ENCODE data around the gene WDPCP.

The WDPCP gene

DNA sequence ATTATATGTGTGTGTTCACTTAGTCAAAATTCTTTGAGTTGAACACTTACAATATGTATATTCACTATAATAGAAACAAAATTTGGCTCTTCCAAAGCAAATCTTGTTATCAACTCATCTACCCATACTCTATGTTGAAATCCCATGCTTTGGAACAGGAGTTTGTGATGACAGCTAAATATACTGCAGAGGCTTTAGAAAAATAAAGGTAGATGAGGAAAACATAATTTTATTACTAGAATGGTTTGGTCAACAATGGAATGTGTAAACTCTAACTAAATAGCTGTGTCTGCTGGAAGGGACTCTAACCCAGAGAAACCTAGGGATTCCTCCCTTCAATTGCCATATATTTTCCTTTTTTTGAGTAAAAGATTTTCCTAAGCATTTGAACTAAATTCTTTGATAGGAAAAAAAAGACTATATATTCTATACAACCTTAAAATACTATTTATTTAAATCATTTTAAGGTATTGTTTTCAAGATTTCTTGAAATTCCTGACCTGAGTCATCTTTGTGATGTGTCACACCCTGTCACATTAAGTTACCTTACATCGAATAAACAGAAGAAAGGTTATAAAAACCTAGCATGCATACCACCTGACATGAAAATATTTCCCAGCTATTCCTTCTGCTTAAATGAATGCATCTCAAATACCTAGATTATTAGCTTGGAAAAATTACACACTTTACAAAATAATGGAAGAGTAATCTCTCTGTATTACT is 362.2 kb downstream of the WDPCP start:
- no peaks in the 10 kb centered on the region for H3K9me3 ChIP-seq (ENCODE audit: control insufficient read depth in 2 of 2, low read length in 2 of 2)

DNA sequence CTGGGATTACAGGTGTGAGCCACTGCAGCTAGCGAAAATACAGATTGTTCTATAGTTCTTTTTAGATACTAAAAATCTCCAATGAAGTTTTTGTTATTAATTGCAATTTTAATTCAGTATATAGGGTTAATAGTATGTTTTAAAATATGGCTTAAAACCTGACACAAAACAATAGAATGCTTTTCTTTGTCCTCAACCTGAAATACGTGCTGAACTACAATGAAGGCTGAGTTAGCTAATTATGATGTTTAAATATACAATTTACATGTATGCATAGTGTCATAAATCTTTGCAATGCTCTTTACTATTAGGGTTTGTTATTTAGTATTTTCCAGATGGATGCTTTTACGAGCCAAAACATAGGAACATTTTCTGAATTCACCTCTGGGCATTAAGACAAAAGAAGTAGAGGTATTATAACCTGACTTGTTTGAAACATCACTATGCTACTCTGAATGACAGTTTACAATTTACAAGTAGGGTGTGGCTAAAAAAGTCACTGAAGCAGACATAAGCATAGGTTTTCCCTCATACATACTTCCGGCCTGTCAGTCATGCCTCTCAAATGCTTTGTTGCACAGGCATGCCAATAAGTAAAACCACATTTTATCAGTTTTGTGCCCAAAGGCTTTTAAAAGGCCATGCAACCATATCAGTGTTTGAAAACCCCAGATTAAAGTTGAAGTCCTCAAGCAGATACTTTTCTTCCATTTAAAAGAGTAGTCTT is 369.3 kb downstream of the WDPCP start:
- Histone ChIP-seq H3K27me3 (ENCODE audit: control insufficient read depth in 2 of 2, insufficient read depth in 2 of 2, low read length in 2 of 2) (no peaks in the 10 kb centered on the region), H3K27ac (ENCODE audit: low read depth in 2 of 2, low read length in 2 of 2) (no peak overlapping the region), H3K36me3 (ENCODE audit: control insufficient read depth in 2 of 2, insufficient read depth in 2 of 2, low read length in 2 of 2) (no peaks in the 10 kb centered on the region), H3K4me1 (ENCODE audit: control insufficient read depth in 2 of 2, insufficient read depth in 2 of 2, low read length in 2 of 2) (no peaks in the 10 kb centered on the region), H3K9me3 (ENCODE audit: control insufficient read depth in 2 of 2, low read length in 2 of 2) (no peaks in the 10 kb centered on the region), H3K4me3 (ENCODE audit: low read length in 2 of 2) (no peak overlapping the region), H3K9ac (ENCODE audit: low read depth in 1 of 2, low read length in 2 of 2) (no peak overlapping the region)

More for the DNA sequence above, 362.2 kb downstream of the WDPCP start:
- Histone ChIP-seq H3K4me1 (ENCODE audit: control insufficient read depth in 2 of 2, insufficient read depth in 2 of 2, low read length in 2 of 2) (no peaks in the 10 kb centered on the region), H3K9ac (ENCODE audit: low read depth in 1 of 2, low read length in 2 of 2) (no peak overlapping the region), H3K36me3 (ENCODE audit: control insufficient read depth in 2 of 2, insufficient read depth in 2 of 2, low read length in 2 of 2) (no peaks in the 10 kb centered on the region), H3K27ac (ENCODE audit: low read depth in 2 of 2, low read length in 2 of 2) (no peak overlapping the region), H3K27me3 (ENCODE audit: control insufficient read depth in 2 of 2, insufficient read depth in 2 of 2, low read length in 2 of 2) (no peaks in the 10 kb centered on the region), H3K4me3 (ENCODE audit: low read length in 2 of 2) (no peak overlapping the region)

GRCh38 chr2:63195310-63195709 is 393.0 kb downstream of the WDPCP start:
- H3K9me3 ChIP-seq (ENCODE audit: control insufficient read depth in 2 of 2, low read length in 2 of 2) = no peaks in the 10 kb centered on the region
- H3K4me1 ChIP-seq (ENCODE audit: control insufficient read depth in 2 of 2, insufficient read depth in 2 of 2, low read length in 2 of 2) = no peaks in the 10 kb centered on the region
- H3K27ac ChIP-seq (ENCODE audit: low read depth in 2 of 2, low read length in 2 of 2) = no peak overlapping the region
- H3K4me3 ChIP-seq (ENCODE audit: low read length in 2 of 2) = no peak overlapping the region
- no peak overlapping the region for H3K9ac ChIP-seq (ENCODE audit: low read depth in 1 of 2, low read length in 2 of 2)
- no peaks in the 10 kb centered on the region for H3K27me3 ChIP-seq (ENCODE audit: control insufficient read depth in 2 of 2, insufficient read depth in 2 of 2, low read length in 2 of 2)
- no peaks in the 10 kb centered on the region for H3K36me3 ChIP-seq (ENCODE audit: control insufficient read depth in 2 of 2, insufficient read depth in 2 of 2, low read length in 2 of 2)

- H3K4me1 ChIP-seq (ENCODE audit: control insufficient read depth in 2 of 2, insufficient read depth in 2 of 2, low read length in 2 of 2) = no peaks in the 10 kb centered on the region
- no peak overlapping the region for H3K9ac ChIP-seq (ENCODE audit: low read depth in 1 of 2, low read length in 2 of 2)
- no peak overlapping the region for H3K4me3 ChIP-seq (ENCODE audit: low read length in 2 of 2)
- H3K36me3 ChIP-seq (ENCODE audit: control insufficient read depth in 2 of 2, insufficient read depth in 2 of 2, low read length in 2 of 2) = no peaks in the 10 kb centered on the region
- H3K27ac ChIP-seq (ENCODE audit: low read depth in 2 of 2, low read length in 2 of 2) = no peak overlapping the region
- H3K9me3 ChIP-seq (ENCODE audit: control insufficient read depth in 2 of 2, low read length in 2 of 2) = no peaks in the 10 kb centered on the region
- H3K27me3 ChIP-seq (ENCODE audit: control insufficient read depth in 2 of 2, insufficient read depth in 2 of 2, low read length in 2 of 2) = no peaks in the 10 kb centered on the region
These were observed 394.1 kb downstream of the WDPCP start for GRCh38 chr2:63194175-63194574.

- Histone ChIP-seq H3K36me3 (ENCODE audit: control insufficient read depth in 2 of 2, insufficient read depth in 2 of 2, low read length in 2 of 2) (no peaks in the 10 kb centered on the region), H3K4me3 (ENCODE audit: low read length in 2 of 2) (no peak overlapping the region), H3K9me3 (ENCODE audit: control insufficient read depth in 2 of 2, low read length in 2 of 2) (no peaks in the 10 kb centered on the region), H3K4me1 (ENCODE audit: control insufficient read depth in 2 of 2, insufficient read depth in 2 of 2, low read length in 2 of 2) (no peaks in the 10 kb centered on the region), H3K27ac (ENCODE audit: low read depth in 2 of 2, low read length in 2 of 2) (no peak overlapping the region), H3K27me3 (ENCODE audit: control insufficient read depth in 2 of 2, insufficient read depth in 2 of 2, low read length in 2 of 2) (no peaks in the 10 kb centered on the region), H3K9ac (ENCODE audit: low read depth in 1 of 2, low read length in 2 of 2) (no peak overlapping the region)
These were observed 395.1 kb downstream of the WDPCP start for GRCh38 chr2:63192889-63193774.

DNA sequence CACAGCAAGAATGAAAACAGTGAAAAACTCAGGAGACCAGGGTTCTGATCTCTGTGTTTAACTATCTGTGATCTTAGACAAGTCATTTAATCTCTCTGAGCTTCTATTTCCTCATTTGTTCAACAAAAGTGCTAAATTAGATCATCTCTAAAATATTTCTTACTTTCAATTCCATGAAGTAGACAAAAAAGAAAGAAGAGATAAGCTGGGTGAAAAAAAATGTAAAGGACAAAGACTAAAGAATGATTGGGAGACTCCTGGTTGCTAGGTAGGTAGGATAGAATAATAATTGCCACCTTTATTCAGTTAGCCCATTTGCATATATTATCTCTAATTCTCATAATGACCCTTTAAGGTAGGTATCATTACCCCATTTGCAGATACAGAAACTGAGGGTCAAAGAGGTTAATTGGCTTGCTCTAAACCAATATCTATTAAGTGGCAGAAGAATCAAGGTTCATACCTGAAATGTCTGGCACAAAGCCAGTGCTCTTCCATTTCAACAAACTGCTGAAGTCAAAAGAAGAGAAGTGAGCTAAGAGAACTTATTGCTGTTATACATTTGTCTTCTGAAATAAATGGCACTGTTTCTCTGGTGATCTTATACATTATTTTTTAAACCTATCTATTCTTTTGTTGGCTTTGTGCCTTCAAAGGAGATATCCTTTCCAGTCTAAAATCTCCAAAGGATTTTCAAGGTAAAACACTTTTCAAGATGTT is 395.9 kb downstream of the WDPCP start:
- no peak overlapping the region for H3K4me3 ChIP-seq (ENCODE audit: low read length in 2 of 2)
- no peaks in the 10 kb centered on the region for H3K4me1 ChIP-seq (ENCODE audit: control insufficient read depth in 2 of 2, insufficient read depth in 2 of 2, low read length in 2 of 2)

GRCh38 chr2:63189026-63189425 is 399.3 kb downstream of the WDPCP start:
- Histone ChIP-seq H3K9ac (ENCODE audit: low read depth in 1 of 2, low read length in 2 of 2) (no peak overlapping the region), H3K27ac (ENCODE audit: low read depth in 2 of 2, low read length in 2 of 2) (no peak overlapping the region), H3K4me1 (ENCODE audit: control insufficient read depth in 2 of 2, insufficient read depth in 2 of 2, low read length in 2 of 2) (no peaks in the 10 kb centered on the region), H3K9me3 (ENCODE audit: control insufficient read depth in 2 of 2, low read length in 2 of 2) (peaks cover 0 to 3% of the 10 kb centered on the region in 2 donors), H3K27me3 (ENCODE audit: control insufficient read depth in 2 of 2, insufficient read depth in 2 of 2, low read length in 2 of 2) (no peaks in the 10 kb centered on the region), H3K4me3 (ENCODE audit: low read length in 2 of 2) (no peak overlapping the region), H3K36me3 (ENCODE audit: control insufficient read depth in 2 of 2, insufficient read depth in 2 of 2, low read length in 2 of 2) (no peaks in the 10 kb centered on the region)

More for the DNA sequence above, 395.9 kb downstream of the WDPCP start:
- Histone ChIP-seq H3K36me3 (ENCODE audit: control insufficient read depth in 2 of 2, insufficient read depth in 2 of 2, low read length in 2 of 2) (no peaks in the 10 kb centered on the region), H3K9me3 (ENCODE audit: control insufficient read depth in 2 of 2, low read length in 2 of 2) (no peaks in the 10 kb centered on the region), H3K9ac (ENCODE audit: low read depth in 1 of 2, low read length in 2 of 2) (no peak overlapping the region), H3K27me3 (ENCODE audit: control insufficient read depth in 2 of 2, insufficient read depth in 2 of 2, low read length in 2 of 2) (no peaks in the 10 kb centered on the region), H3K27ac (ENCODE audit: low read depth in 2 of 2, low read length in 2 of 2) (no peak overlapping the region)

DNA sequence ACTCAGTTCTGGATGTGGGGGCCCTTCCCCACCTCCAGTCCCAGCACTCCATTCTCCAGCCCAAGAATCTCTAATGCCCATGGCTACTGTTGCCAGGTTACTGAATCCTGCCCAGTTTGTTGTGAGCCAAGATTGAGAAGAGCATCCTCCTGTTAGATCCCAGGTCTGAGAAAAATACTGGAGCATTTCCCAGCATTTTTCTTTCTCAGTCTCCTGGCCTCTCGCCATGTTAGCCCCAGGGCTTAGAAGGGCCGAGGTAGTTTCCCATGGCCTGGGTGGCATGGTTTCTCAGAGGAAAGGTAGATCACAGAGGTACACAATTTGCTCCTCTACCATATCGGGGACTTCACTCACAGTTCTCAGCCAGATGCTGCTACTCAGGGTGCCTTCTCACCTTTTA is 401.9 kb downstream of the WDPCP start:
- H3K27ac ChIP-seq (ENCODE audit: low read depth in 2 of 2, low read length in 2 of 2) = no peak overlapping the region
- peaks cover 0 to 3% of the 10 kb centered on the region in 2 donors for H3K9me3 ChIP-seq (ENCODE audit: control insufficient read depth in 2 of 2, low read length in 2 of 2)
- no peak overlapping the region for H3K9ac ChIP-seq (ENCODE audit: low read depth in 1 of 2, low read length in 2 of 2)
- no peaks in the 10 kb centered on the region for H3K27me3 ChIP-seq (ENCODE audit: control insufficient read depth in 2 of 2, insufficient read depth in 2 of 2, low read length in 2 of 2)
- H3K36me3 ChIP-seq (ENCODE audit: control insufficient read depth in 2 of 2, insufficient read depth in 2 of 2, low read length in 2 of 2) = no peaks in the 10 kb centered on the region
- H3K4me3 ChIP-seq (ENCODE audit: low read length in 2 of 2) = no peak overlapping the region
- no peaks in the 10 kb centered on the region for H3K4me1 ChIP-seq (ENCODE audit: control insufficient read depth in 2 of 2, insufficient read depth in 2 of 2, low read length in 2 of 2)

GRCh38 chr2:63163161-63163820 is 425.0 kb downstream of the WDPCP start:
- Histone ChIP-seq H3K4me3 (ENCODE audit: low read length in 2 of 2) (no peak overlapping the region), H3K4me1 (ENCODE audit: control insufficient read depth in 2 of 2, insufficient read depth in 2 of 2, low read length in 2 of 2) (no peaks in the 10 kb centered on the region), H3K36me3 (ENCODE audit: control insufficient read depth in 2 of 2, insufficient read depth in 2 of 2, low read length in 2 of 2) (no peaks in the 10 kb centered on the region), H3K9ac (ENCODE audit: low read depth in 1 of 2, low read length in 2 of 2) (no peak overlapping the region), H3K27me3 (ENCODE audit: control insufficient read depth in 2 of 2, insufficient read depth in 2 of 2, low read length in 2 of 2) (no peaks in the 10 kb centered on the region), H3K27ac (ENCODE audit: low read depth in 2 of 2, low read length in 2 of 2) (no peak overlapping the region), H3K9me3 (ENCODE audit: control insufficient read depth in 2 of 2, low read length in 2 of 2) (no peaks in the 10 kb centered on the region)

Data from mucosa of rectum (tissue), 2 donors.